IMR-90 (cell line): ENCODE results near the gene ANKMY1. TPM values are rescaled to one million over a fixed set of nuclear protein-coding genes. Genes with fewer than 3 reads are reported as not detected.

Experiments
- ATAC-seq: fragments of 200-7000 bp; cut with Tn5 transposase; 2 replicates; pipeline ENCODE4 v1.9.1; 2020; ENCODE audit warnings: low read depth, mild to moderate bottlenecking, moderate library complexity
- BruUV-seq: library from RNA; stranded (reverse); fragments of 400-500 nt; replicated peaks from 2 replicates; lab custom pipeline; 2021; lab: Mats Ljungman, UMichigan
- CTCF ChIA-PET: fragments of 300-600 bp; formaldehyde crosslinking; extraction: SDS; loops from one replicate; lab custom pipeline; 2021; ENCODE audit warnings: antibody characterized with exemption; lab: Yijun Ruan, JAX
- POLR2A ChIA-PET: fragments of 300-600 bp; sonication (Branson Sonifier 250); formaldehyde crosslinking; loops from one replicate; lab custom pipeline; 2022; ENCODE audit warnings: antibody characterized with exemption; ENCODE audit not compliant: unreplicated experiment; lab: Charles Lee
- DNase-seq: peaks from one replicate; pipeline ENCODE4 v3.0.0; 2013
- H2AFZ ChIP-seq: replicated peaks from 2 replicates; pipeline ENCODE3; 2013; ENCODE audit warnings: low read length, mild to moderate bottlenecking; ENCODE audit not compliant: poor library complexity
- H2AK5ac ChIP-seq: 2 replicates; pipeline ENCODE4 v1.6.1; 2013; ENCODE audit warnings: low read depth, low read length, inconsistent platforms
- H2AK9ac ChIP-seq: replicated peaks from 2 replicates; pipeline ENCODE3; 2013; ENCODE audit warnings: mild to moderate bottlenecking, low read depth, low read length, moderate library complexity; ENCODE audit not compliant: poor library complexity
- H2BK120ac ChIP-seq: 2 replicates; pipeline ENCODE4 v1.6.1; 2013; ENCODE audit warnings: low read depth, low read length, inconsistent platforms
- H2BK15ac ChIP-seq: 3 replicates; pipeline ENCODE4 v1.6.1; 2013; ENCODE audit warnings: low read depth, low read length, inconsistent platforms
- H2BK20ac ChIP-seq: 2 replicates; pipeline ENCODE4 v1.6.1; 2013; ENCODE audit warnings: low read depth, mild to moderate bottlenecking, inconsistent platforms, low read length, moderate library complexity
- H2BK5ac ChIP-seq: 2 replicates; pipeline ENCODE4 v1.6.1; 2013; ENCODE audit warnings: mild to moderate bottlenecking, low read depth, low read length, inconsistent platforms; ENCODE audit not compliant: poor library complexity, severe bottlenecking
- H3K14ac ChIP-seq: replicated peaks from 2 replicates; pipeline ENCODE4 v1.6.1; 2013; ENCODE audit warnings: low read depth, low read length, inconsistent platforms
- H3K18ac ChIP-seq: 2 replicates; pipeline ENCODE4 v1.6.1; 2013; ENCODE audit warnings: low read depth, low read length, control low read depth
- H3K23ac ChIP-seq: 2 replicates; pipeline ENCODE4 v1.6.1; 2013; ENCODE audit warnings: low read depth, low read length, inconsistent platforms
- H3K27ac ChIP-seq: 2 replicates; pipeline ENCODE4 v1.5.1; 2013; ENCODE audit warnings: mild to moderate bottlenecking, control low read depth, low read length; ENCODE audit not compliant: insufficient read depth
- H3K27me3 ChIP-seq: 2 replicates; pipeline ENCODE4 v1.6.1; 2013; ENCODE audit warnings: low read length; ENCODE audit not compliant: control insufficient read depth, insufficient read depth
- H3K36me3 ChIP-seq: 2 replicates; pipeline ENCODE4 v1.6.1; 2013; ENCODE audit warnings: low read length, mixed read lengths; ENCODE audit not compliant: control insufficient read depth, insufficient read depth
- H3K4ac ChIP-seq: 2 replicates; pipeline ENCODE4 v1.6.1; 2013; ENCODE audit warnings: low read depth, low read length, inconsistent platforms
- H3K4me1 ChIP-seq: 2 replicates; pipeline ENCODE4 v1.6.1; 2013; ENCODE audit warnings: low read length, mixed read lengths; ENCODE audit not compliant: control insufficient read depth, insufficient read depth
- H3K4me2 ChIP-seq: 2 replicates; pipeline ENCODE4 v1.6.1; 2013; ENCODE audit warnings: low read depth, mild to moderate bottlenecking, control low read depth, low read length, moderate library complexity
- H3K4me3 ChIP-seq: 2 replicates; pipeline ENCODE4 v1.5.1; 2013; ENCODE audit warnings: low read depth, mild to moderate bottlenecking, control low read depth, low read length, moderate library complexity; ENCODE audit not compliant: insufficient read depth
- H3K56ac ChIP-seq: 2 replicates; pipeline ENCODE4 v1.6.1; 2013; ENCODE audit warnings: low read length, inconsistent platforms; ENCODE audit not compliant: insufficient read depth; ENCODE audit errors: extremely low read depth
- H3K79me1 ChIP-seq, 2 experiments: 2 replicates each; pipeline ENCODE4 v1.6.1; 2013; ENCODE audit warnings: low read length in 2 of 2, inconsistent platforms in 1 of 2, low read depth in 1 of 2
- H3K9ac ChIP-seq: 2 replicates; pipeline ENCODE4 v1.6.1; 2013; ENCODE audit warnings: low read depth, low read length, control low read depth
- H3K9me1 ChIP-seq: 2 replicates; pipeline ENCODE4 v1.6.1; 2013; ENCODE audit warnings: low read length, inconsistent platforms; ENCODE audit not compliant: insufficient read depth
- H3K9me3 ChIP-seq: 2 replicates; pipeline ENCODE4 v1.6.1; 2013; ENCODE audit warnings: low read length; ENCODE audit not compliant: control insufficient read depth, insufficient read depth
- H4K20me1 ChIP-seq: 2 replicates; pipeline ENCODE4 v1.6.1; 2013; ENCODE audit warnings: low read length, inconsistent platforms; ENCODE audit not compliant: insufficient read depth
- H4K5ac ChIP-seq: 2 replicates; pipeline ENCODE4 v1.6.1; 2013; ENCODE audit warnings: mild to moderate bottlenecking, low read depth, low read length, control low read depth
- H4K8ac ChIP-seq, 2 experiments: 2 replicates each; pipeline ENCODE4 v1.6.1; 2013; ENCODE audit warnings: low read depth in 2 of 2, low read length in 2 of 2, control low read depth in 1 of 2, inconsistent platforms in 1 of 2
- H4K91ac ChIP-seq: 2 replicates; pipeline ENCODE4 v1.6.1; 2013; ENCODE audit warnings: low read depth, low read length, inconsistent platforms; ENCODE audit not compliant: insufficient read depth
- BHLHE40 ChIP-seq: fragments of 150-350 bp; IDR thresholded peaks from 2 replicates; pipeline ENCODE4 v1.6.1; 2016; ENCODE audit warnings: mild to moderate bottlenecking, low read depth, low read length
- CHD1 ChIP-seq: IDR thresholded peaks from 2 replicates; pipeline ENCODE4 v1.6.1; 2012; ENCODE audit warnings: low read depth, low read length, improper control_type of control experiment
- ELK1 ChIP-seq: fragments of 150-350 bp; IDR thresholded peaks from 2 replicates; pipeline ENCODE4 v1.6.1; 2016; ENCODE audit warnings: low read depth, mild to moderate bottlenecking, low read length, moderate library complexity, borderline replicate concordance
- FOS ChIP-seq: fragments of 150-350 bp; IDR thresholded peaks from 2 replicates; pipeline ENCODE4 v1.6.1; 2016; ENCODE audit warnings: low read depth, low read length
- MAFK ChIP-seq: IDR thresholded peaks from 2 replicates; pipeline ENCODE4 v1.6.1; 2012; ENCODE audit warnings: low read depth, low read length, improper control_type of control experiment
- NFE2L2 ChIP-seq: fragments of 150-350 bp; IDR thresholded peaks from 2 replicates; pipeline ENCODE4 v1.6.1; 2016; ENCODE audit warnings: low read depth, mild to moderate bottlenecking, low read length
- POLR2A ChIP-seq: IDR thresholded peaks from 2 replicates; pipeline ENCODE4 v1.6.1; 2012; ENCODE audit warnings: mild to moderate bottlenecking, low read depth, low read length
- RAD21 ChIP-seq: IDR thresholded peaks from 2 replicates; pipeline ENCODE4 v1.6.1; 2012; ENCODE audit warnings: low read length, improper control_type of control experiment
- RCOR1 ChIP-seq: IDR thresholded peaks from 2 replicates; pipeline ENCODE4 v1.6.1; 2012; ENCODE audit warnings: mild to moderate bottlenecking, low read length, improper control_type of control experiment; ENCODE audit not compliant: insufficient replicate concordance
- RFX5 ChIP-seq: IDR thresholded peaks from 2 replicates; pipeline ENCODE4 v1.8.0; 2012; ENCODE audit warnings: low read depth, mild to moderate bottlenecking, low read length, moderate library complexity
- SMC3 ChIP-seq: fragments of 150-350 bp; IDR thresholded peaks from 2 replicates; pipeline ENCODE4 v1.6.1; 2016; ENCODE audit warnings: low read depth, mild to moderate bottlenecking, antibody characterized with exemption, low read length, moderate library complexity
- USF2 ChIP-seq: fragments of 150-350 bp; IDR thresholded peaks from 2 replicates; pipeline ENCODE4 v1.6.1; 2017; ENCODE audit warnings: mild to moderate bottlenecking, antibody characterized with exemption, low read length, low read depth
- WGBS, 2 experiments: methylation state at CpG; one replicate each; pipeline versions ENCODE4 v1.1.5 to v1.1.7; 2013; ENCODE audit warnings: missing lambda C conversion rate in 2 of 2; ENCODE audit not compliant: insufficient read length in 1 of 2; ENCODE audit errors: extremely low coverage in 2 of 2; 5-methylcytosine and 5-hydroxymethylcytosine counted together
- dilution Hi-C: fragments of 300-500 bp; cut with HindIII; formaldehyde crosslinking; loops from one replicate; pipeline ENCODE4 v1.14.3; 2018; ENCODE audit warnings: low sequenced_read_pairs; ENCODE audit not compliant: unreplicated experiment
- in situ Hi-C: fragments of 300-500 bp; cut with MboI; formaldehyde crosslinking; loops from 3 replicates; pipeline ENCODE4 v1.14.3; 2019; ENCODE audit warnings: low sequenced_read_pairs, inconsistent platforms, mixed read lengths
- intact Hi-C: fragments of 100-400 bp; cut with micrococcal nuclease; formaldehyde crosslinking; loops from 2 replicates; pipeline ENCODE4 v1.10.0; 2022
- polyA plus RNA-seq, 3 experiments: library from polyadenylated mRNA; depleted of rRNA; stranded (reverse); fragments of >200 nt; gene quantifications; 2 replicates each; pipeline ENCODE4 v1.2.3, GENCODE V29; 2012; ENCODE audit warnings: low replicate concordance in 1 of 3
- total RNA-seq: library from RNA; depleted of rRNA; stranded (reverse); fragments of >200 nt; gene quantifications from 2 replicates; pipeline ENCODE4 v1.2.3, GENCODE V29; 2012

Gene ANKMY1
- total and polyA plus RNA-seq, 2 of the 4 experiments (the other 2 are of a cell fraction): 2.9 to 5.5 TPM

GRCh38 chr2:240574386-240575100, 16.8 kb upstream of the ANKMY1 start (continued):
- TF ChIP-seq MAFK (no peak), FOS (no peak), SMC3 (no peak)

- no TSS peak for BruUV-seq
- no peak overlapping the region for H3K4me2 ChIP-seq
- H4K91ac ChIP-seq: no peak overlapping the region
- H3K4me1 ChIP-seq: peaks cover 7% of the 10 kb centered on the region
- no peak overlapping the region for H2BK5ac ChIP-seq
- H3K4me3 ChIP-seq: no peak overlapping the region
- no peak overlapping the region for H3K27ac ChIP-seq
- no peaks in the 10 kb centered on the region for H3K27me3 ChIP-seq
- no peak overlapping the region for H2BK20ac ChIP-seq
- H3K9me3 ChIP-seq: no peaks in the 10 kb centered on the region
- H4K8ac ChIP-seq: no peak overlapping the region
- H3K18ac ChIP-seq: no peak overlapping the region
- in situ Hi-C loops: no loop called here
- H2AFZ ChIP-seq: peak overlapping the region; percentile 66
- H2AK9ac ChIP-seq: no peak overlapping the region
- no peak overlapping the region for H3K9ac ChIP-seq
- peaks cover 31% of the 10 kb centered on the region for H3K36me3 ChIP-seq
- ChIA-PET CTCF (interaction anchor here (0.6 kb wide), 1 partner anchor 68 kb away, joined by 3 read pairs; no protein-coding TSS in a partner anchor), POLR2A (no interaction called here)
- intact Hi-C loops: no loop called here
- ATAC-seq (no peak), DNase-seq (no peak)
- H3K56ac ChIP-seq: no peak overlapping the region
- no peak overlapping the region for H3K14ac ChIP-seq
- H3K23ac ChIP-seq: no peak overlapping the region
- H4K20me1 ChIP-seq: peaks cover 20% of the 10 kb centered on the region
- H2BK120ac ChIP-seq: no peak overlapping the region
- WGBS, 2 experiments: 89% methylated on average over 7 of the region's 37 CpGs; no CpG with 5 or more reads in 1 of the 2 experiments
- dilution Hi-C loops: no loop called here
- H3K9me1 ChIP-seq: peaks cover 7% of the 10 kb centered on the region
- H3K4ac ChIP-seq: no peak overlapping the region
- H2BK15ac ChIP-seq: no peak overlapping the region
- peak overlapping the region; percentile 8; the same call in 1 of the 2 replicates for H2AK5ac ChIP-seq
- no peak for TF ChIP-seq RCOR1
- TF ChIP-seq ELK1: no peak
- TF ChIP-seq RFX5: no peak
- no peak for TF ChIP-seq USF2
- TF ChIP-seq CHD1: no peak
- no peak for TF ChIP-seq BHLHE40
- TF ChIP-seq SMC3: no peak
- no peak for TF ChIP-seq NFE2L2
- no peak for TF ChIP-seq RAD21
- no peak for TF ChIP-seq FOS
- TF ChIP-seq POLR2A: no peak
- H4K5ac ChIP-seq: no peak overlapping the region
- H3K79me1 ChIP-seq: peaks cover 7 to 39% of the 10 kb centered on the region in 2 experiments; a peak in 3 of 4 replicates
Observed at GRCh38 chr2:240573516-240574385, 16.0 kb upstream of the ANKMY1 start.
